ENCODE measurements around the gene TIMM23.
"Not testable (repeated sequence)": the region's sequence is repeated elsewhere in the genome, so short reads cannot be mapped to it uniquely, and the experiment has no call there.

Gene TIMM23, protein sequence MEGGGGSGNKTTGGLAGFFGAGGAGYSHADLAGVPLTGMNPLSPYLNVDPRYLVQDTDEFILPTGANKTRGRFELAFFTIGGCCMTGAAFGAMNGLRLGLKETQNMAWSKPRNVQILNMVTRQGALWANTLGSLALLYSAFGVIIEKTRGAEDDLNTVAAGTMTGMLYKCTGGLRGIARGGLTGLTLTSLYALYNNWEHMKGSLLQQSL

DNA sequence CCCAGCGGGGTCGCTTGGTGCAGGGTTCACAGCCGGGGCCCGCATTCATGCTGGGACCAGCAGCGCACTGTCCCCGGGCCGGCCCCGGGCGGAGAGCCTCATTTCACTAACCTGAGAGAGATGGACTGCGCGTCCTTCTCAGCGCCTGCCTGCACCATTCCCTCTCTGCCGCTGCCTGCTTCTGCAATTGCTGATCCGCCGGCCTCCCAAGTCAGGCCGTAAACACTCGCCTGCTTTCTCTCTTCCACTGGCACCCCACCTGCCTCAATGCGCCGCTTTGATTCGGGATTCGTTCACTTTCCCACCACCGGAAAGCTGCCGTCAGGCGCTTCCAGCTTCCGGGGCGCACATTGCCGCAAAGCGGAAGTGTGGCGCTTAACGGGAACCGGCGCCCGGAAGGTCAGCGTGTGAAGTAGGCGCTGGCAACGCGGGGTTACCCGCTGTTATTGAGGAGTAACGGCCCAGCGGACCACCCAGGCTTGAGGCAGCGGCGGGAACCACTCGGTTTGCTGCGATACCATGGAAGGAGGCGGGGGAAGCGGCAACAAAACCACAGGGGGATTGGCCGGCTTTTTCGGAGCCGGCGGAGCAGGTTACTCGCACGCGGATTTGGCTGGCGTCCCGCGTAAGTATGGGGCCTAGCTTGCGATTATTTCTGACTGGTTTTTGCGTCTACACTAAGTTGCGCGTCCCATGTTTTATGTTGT lies at the start of gene TIMM23:
Gene TIMM23, plus strand, starts transcription at position 384 of the 707 bp plus-strand sequence. Its CDS starts 136 bp downstream, at position 520.
- DNase-seq = peak; percentile 92

DNA sequence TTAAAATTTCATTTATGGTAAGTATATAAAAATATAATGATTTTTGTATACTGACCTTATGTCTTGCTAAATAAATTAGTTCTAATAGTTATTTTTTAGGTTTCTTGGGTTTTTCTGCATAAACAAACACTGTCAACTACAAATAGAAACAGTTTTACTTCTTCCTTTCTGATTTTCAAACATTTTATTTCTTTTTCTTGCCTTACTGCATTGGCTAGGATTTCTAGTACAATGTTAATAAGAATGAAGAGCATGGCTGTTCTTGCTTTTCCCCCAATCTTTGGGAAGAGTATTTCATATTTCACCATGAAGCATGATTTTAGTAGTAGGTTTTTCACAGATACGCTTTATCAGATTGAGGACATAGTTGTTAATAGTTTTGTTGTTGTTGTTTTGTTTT lies 45.5 kb upstream of the TIMM23 start:
- DNase-seq = not testable (repeated sequence)

DNA sequence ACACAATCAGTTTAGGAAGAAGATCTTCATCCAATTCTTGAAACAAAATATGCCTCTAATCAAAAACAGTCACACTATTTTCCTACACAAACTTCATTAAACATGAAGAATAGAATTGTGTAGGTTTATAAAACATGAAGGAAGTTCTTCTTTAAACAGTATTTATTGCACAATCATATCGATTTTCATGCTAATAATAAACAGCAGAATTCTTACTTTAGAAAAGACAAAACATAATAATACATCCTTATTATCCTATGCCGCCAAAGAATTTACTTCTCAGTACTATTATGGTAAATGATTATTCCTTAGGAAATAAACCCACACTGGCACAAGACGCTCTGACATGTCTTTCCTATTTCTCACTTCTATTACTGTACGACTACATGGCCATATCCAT lies 41.0 kb upstream of the TIMM23 start:
- not testable (repeated sequence) for DNase-seq

DNA sequence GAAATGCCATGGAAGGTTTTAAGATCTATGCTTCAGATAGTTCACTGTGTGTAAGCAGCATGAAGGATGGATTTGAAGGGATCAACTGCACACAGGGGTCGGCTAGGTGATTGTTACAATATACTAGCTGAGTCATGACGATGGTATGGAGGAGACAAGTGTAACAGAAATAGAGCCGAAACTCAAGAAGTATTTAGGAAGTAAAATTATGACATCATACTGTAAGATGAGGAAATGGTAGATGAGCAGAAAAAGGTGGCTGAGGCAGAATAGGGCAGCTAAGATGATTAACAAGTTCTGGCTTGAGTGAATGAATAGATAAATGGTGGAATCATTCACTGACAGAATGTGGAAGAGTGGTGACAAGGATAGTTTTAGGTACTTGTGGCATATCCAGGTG lies 37.5 kb upstream of the TIMM23 start:
- DNase-seq = not testable (repeated sequence)

DNA sequence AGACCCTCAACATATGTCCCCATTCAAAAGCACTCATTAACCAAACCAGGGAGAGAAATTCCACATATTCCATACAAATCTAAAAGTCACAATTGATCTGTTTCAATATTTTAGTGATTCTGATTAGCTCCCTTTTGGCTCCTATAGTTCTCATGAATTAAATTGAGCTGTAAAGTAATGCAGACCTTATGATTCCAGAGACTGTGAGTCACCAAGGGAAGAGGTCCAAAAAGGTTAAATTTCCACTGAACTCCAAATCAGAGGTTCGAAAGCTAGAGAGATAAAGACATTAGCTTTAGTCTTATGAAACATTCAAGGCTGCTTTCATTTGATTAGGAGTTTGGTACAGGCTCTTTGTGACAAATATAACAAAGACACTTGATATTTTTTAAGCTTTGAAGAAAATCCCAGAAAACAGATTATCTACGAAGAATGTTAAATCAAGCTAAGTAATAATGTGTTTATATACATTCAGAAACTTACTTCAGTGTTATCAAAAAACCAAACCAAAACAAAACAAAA lies 33.1 kb upstream of the TIMM23 start:
- DNase-seq = not testable (repeated sequence)

DNA sequence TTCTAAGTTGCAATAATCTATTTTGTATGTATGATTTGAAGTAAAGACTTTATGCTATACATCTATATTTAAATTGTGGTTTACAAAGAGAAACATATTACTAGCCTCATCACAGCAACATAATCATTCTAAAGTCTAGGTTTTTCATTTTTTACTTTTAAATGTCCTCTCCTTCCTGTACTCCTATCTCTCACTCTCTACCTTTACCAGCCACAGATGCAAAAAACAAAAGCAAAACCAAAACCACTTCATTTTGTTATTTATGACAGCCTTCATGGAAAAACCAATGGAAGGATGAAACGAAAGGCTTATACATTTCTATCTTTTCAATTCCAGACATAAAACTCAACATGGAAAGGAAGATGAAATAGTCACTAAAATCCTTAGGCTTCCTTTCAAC lies 31.1 kb upstream of the TIMM23 start:
- not testable (repeated sequence) for DNase-seq

DNA sequence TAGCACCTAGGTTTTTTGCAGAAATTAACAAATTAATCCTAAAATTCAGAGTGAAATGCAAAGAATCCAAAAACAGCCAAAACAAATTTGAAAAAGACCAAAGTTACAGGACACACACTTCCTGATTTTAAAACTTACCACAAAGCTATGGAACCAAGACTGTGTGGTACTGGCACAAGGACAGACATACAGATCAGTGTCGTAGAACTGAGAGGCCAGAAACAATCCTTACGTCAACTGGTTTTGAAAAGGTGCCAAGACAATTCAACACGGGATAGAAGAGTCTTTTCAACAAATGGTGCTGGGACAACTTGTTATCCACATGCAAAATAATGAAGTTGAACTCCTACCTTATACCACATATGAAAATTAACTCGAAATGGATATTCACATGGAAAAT lies 26.8 kb upstream of the TIMM23 start:
- DNase-seq = not testable (repeated sequence)

DNA sequence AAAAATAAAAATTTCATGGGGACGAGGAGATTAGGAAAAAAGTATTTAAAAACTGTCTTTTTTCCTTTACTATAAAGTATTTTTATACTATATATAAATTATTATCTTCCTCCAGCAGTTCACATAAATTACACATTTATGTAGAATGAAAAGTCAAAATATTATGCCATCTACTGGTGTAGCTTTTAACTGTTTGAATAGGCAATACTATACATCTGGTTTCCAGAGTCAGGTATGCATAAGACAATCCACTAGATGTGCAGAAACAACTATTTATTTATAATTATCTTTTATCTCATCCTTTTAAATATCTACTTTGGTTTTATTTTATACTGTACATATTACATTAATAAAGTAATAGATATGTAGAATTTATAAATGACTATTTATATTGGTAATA lies 24.9 kb upstream of the TIMM23 start:
- not testable (repeated sequence) for DNase-seq

DNA sequence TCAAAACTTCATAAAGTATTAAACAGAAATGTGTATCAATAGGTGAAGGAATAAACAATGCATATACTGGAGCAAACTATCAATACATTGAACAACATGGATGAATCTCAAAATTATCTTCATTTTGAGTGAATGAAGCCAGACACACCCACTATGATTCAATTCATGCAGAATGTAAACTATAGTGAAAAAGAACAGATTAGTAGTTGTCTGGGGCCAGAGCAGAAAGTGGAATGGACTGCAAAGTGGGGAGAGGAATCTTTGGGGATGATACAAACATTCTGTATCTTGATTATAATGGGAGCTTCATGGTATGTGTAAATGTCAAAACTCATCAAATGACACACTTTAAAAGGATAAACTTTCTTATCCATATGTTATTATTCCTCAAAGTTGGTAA lies 23.5 kb upstream of the TIMM23 start:
- not testable (repeated sequence) for DNase-seq

DNA sequence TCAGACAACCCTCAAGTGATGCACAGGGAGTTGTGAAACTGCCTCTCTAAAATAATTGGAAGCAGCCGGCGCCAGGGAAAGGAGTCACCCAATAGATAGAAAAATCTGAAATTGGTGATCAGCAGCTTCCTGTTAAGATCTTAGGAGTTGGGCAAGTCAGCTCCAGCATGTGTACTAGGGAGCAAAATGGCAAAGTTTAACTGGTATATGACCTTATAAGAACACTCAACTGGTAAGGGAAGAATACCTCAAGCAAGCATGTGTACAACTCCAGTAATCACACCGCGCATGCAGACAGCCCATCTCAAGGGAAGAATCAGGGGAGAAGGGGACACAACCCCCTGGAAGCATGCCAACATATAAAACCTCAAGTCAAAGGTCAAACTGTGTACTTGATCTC lies 17.9 kb upstream of the TIMM23 start:
- DNase-seq = not testable (repeated sequence)

DNA sequence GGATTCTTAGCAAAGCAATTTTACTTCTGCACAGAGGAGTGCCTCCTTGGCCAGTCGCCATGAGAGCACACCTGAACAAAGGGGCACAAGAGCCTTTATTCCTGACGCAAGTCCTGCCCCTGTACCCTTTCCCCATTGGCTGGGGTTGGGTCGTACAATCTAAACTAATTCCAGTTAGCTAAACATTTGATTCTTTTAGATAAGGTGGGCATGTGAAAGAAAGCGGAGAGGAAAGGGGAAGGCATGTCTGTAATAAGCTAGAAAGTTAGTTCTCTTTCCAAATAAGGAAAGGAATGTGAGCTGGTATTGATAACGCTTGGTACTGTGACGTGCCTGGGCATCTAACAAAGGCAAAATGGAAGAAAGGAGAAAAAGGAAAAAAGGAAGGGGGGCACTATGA lies 15.7 kb upstream of the TIMM23 start:
- DNase-seq = not testable (repeated sequence)

DNA sequence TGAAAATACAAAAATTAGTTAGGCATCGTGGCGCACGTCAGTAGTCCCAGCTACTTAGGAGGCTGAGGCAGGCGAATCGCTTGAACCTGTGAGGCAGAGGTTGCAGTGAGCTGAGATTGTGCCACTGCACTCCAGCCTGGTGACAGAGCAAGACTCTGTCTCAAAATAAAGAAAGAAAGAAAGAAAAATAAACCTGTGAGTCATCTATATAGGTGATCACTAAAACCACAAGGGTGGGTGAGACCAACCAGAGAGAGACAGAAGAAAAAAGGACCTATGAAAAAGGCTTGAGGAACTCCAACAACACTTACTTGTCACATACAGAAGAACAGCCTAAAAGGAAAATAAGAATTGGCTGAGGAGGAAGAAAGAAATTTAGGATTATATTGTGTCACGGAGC lies 14.4 kb upstream of the TIMM23 start:
- not testable (repeated sequence) for DNase-seq

DNA sequence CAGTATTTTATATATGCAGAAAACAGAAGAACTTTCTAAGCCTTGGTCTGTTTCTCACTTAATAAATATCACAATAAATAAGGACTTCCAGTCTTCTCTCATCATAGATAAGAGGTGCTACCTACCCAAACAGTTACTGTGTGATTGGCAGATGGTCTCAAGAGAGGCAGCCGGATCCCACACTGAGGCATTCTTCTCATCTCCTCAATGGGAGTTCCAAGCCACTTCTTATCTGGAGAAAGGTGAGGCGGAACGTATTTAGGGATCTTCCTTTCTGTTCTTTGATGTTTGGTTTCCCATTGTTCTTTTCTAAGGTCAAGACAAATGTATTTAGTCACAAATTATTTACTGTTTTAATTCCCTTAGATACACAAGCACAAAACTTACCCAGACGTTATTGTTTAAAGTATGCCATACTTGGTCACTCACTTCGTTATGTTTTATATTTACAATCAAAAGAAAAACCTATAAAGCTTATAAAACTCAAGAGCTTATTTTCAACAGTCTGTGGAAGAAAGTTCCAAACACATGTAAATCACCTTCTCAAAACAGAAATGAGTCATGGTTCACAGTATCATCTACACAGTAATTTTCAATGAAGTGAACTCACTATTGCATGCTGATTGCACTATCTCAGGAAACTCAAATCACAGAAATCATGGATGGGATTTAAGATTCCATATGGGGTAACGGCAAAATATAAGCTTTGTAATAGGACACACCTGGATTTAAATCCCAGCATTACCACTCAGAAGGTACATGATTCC lies 9.4 kb upstream of the TIMM23 start:
- DNase-seq = not testable (repeated sequence)

DNA sequence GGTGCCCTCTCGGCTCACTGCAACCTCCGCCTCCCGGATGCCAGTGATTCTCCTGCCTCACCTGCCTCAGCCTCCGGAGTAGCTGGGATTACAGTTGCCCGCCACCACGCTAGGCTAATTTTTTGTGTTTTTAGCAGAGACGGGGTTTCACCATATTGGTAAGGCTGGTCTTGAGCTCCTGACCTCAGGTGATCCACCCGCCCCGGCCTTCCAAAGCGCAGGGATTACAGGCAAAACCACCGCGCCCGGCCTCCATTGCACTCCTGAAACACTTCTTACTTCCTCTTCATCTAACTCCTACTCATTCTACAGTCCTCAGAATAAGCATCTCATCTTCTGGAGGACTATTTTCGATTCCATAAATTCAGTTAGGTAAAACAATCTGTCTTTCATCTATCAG lies 1.3 kb upstream of the TIMM23 start:
- not testable (repeated sequence) for DNase-seq

DNA sequence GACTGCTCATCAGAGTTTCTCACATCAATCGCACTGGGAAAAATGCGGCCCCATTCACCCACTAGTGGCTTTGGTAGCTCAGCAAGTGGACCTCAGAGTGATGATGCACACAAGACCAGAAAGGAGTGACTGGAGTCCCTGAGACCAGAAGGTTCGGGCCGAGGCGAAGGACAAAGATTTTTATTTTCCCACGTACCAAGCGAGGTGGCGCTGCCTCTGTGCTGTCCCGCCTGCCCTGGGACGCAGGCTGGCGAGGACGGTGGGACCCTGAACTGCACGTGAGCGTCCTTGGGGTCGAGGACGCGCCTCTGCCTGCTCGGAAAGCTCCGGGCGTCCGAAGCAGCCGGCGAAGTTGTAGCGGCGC lies 565 bp upstream of the TIMM23 start:
- not testable (repeated sequence) for DNase-seq

DNA sequence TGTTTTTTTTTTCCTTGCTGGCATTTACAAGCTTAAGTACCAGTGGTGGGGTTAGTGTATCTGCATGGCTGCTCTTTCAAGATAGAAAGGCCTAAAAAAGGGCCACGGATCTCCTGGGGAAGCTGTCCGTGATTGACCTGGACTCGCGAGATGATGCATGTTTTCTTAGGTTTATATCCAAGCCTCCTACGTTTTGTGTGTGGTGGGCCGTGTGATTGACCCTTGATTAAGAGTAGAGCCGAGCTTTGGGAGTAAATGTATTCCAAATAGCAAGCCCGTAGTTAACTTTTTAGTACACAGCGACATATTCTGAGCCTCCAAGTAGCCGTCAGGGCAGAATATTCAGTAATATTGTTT lies 502 bp downstream of the TIMM23 start:
- not testable (repeated sequence) for DNase-seq

DNA sequence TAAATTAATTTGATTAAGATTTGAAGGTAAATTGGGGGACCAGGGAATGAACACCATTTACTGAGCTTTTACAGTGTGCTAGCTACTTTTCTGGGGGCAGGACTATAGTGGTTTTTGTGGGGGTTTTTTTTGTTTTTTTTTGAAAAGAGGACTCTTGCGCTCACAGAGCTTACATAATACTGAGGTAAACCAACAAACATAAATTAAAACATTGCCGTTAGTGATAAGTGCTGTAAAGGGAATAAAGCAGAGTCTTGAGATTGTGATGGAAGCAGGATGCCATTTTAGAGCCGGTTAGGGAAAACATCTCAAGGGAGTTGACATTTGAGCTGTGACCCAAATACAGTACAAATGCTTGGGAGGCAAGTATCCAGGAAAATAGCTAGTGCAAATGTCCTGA lies 1.8 kb downstream of the TIMM23 start:
- DNase-seq = not testable (repeated sequence)

DNA sequence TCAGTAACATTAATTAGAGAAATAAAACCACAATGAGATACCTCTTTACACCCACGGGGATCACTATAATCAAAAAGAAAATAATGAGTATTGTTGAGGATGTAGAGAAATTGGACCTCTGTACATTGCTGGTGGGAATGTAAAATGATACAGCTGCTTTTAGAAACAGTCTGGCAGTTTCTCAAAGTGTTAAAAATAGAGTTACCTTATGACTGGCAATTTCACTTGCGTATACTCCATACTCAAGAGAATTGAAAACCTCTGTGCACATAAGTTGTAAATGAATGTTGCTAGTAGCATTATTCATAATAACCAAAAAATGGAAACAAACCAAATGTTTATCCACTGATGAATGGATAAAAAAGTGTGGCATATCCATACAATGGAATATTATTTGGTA lies 6.3 kb downstream of the TIMM23 start:
- DNase-seq = not testable (repeated sequence)

DNA sequence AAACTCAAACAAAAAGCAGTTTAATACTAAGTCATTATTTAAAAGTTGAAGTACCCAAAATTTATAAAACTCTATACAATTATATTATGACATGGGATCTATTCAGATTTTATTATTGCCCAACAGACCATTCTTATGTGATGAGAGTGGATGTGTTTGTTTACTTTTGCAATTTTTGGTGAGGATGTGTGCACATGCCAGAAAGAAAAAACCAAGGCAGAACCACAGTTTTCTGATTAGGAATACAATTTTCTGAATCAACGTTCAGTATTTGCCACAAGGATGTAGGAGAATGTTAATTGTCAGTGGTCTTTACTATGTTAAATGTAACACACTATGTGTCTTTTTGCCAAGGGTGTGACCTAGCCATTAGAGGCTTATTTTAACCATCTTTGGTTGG lies 9.1 kb downstream of the TIMM23 start:
- DNase-seq = not testable (repeated sequence)

DNA sequence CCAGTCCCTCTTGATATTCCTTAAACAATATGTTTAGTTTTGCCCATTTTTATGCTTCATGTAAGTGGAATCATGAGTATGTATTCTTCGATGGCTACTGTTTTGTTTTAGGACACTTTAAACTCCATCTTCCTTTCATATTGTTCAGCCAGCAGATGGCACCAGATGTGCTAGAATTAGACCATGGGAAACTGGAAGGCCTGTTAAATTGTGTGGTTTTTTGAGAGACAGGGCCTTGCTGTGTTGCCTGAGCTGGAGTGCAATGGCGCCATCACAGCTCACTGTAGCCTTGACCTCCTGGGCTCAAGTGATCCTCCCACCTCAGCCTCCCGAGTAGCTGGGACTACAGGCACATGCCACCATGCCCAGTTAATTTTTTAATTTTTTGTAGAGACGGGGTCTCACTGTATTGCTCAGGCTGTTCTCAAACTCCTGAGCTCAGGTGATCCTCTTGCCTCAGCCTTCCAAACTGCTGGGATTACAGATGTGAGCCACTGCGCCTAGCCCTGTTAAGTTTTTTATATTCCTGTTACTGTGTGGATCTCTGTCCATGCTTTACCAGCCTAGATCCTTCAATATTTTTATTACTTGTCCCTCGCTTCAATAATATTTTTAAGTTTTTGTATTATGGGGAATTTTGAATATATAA lies 11.4 kb downstream of the TIMM23 start:
- peak; percentile 40 for DNase-seq

DNA sequence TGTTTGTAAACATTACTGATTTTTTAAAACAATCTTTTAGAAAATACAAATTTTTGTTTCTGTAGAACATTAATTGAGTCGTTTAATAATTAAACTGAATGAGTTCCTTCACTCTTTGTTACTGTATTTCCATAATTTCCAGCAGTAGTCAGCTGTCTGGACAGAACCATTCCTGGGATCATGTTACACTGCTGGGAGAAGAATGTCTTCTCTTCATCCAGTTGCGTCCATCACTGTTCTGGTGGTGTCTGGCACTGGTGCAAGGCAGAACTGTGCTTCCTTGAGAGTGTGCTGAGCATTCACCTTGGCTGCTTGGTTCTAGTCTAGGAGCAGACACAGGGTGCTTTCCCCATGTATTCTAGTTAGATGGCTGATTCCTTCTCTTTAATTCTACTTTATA lies 12.2 kb downstream of the TIMM23 start:
- not testable (repeated sequence) for DNase-seq

DNA sequence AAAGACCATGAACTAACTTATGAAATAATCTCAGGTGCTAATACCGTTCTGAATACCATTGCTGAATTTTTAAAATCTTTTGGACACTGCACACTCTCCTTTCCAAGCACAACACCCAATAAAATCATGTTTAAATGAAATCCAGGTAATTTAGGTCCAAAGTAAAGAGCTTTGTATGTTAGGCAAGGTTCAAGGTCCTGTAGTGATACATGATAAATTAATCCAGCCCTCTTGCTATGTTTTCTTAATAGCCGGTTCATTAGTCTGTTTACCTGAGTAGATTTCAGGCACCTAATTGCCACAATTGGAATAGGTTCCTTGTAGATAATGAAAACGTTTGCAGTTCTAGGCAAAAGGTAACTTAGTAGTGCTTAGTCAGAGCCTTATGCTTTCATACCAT lies 13.3 kb downstream of the TIMM23 start:
- DNase-seq = not testable (repeated sequence)

DNA sequence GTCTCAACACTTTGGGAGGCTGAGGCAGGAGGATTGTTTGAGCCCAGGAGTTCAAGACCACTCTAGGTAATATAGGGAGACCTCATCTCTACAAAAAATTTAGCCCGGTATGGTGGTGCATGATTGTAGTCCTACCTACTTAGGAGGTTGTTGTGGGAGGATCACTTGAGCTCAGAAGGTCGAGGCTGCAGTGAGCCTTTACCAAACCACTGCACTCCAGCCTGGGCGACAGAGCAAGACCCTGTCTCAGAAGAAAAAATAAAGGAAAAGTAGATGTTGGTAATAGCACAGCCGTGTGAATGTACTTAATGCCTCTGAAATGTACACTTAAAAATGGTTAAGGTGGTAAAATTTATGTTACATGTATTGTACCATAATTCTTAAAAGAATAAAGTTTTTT lies 25.3 kb downstream of the TIMM23 start:
- no peak for DNase-seq
